Ishikawa (cell line): ENCODE measurements around the gene MAFF.

Experiments used
- CEBPB ChIP-seq: IDR thresholded peaks from 2 replicates; pipeline ENCODE4 v1.6.1; 2012
- CREB1 ChIP-seq: IDR thresholded peaks from 2 replicates; pipeline ENCODE4 v1.6.1; 2012; ENCODE audit warnings: low read depth
- EGR1 ChIP-seq: IDR thresholded peaks from 2 replicates; pipeline ENCODE4 v1.6.1; 2012
- EP300 ChIP-seq: IDR thresholded peaks from 2 replicates; pipeline ENCODE4 v1.6.1; 2012; ENCODE audit warnings: borderline replicate concordance
- FOXM1 ChIP-seq: IDR thresholded peaks from 2 replicates; pipeline ENCODE4 v1.6.1; 2012; ENCODE audit warnings: low read depth, borderline replicate concordance
- MAX ChIP-seq: IDR thresholded peaks from 2 replicates; pipeline ENCODE4 v1.6.1; 2012
- NFIC ChIP-seq: IDR thresholded peaks from 2 replicates; pipeline ENCODE4 v1.6.1; 2012
- RAD21 ChIP-seq: IDR thresholded peaks from 2 replicates; pipeline ENCODE4 v1.6.1; 2012; ENCODE audit warnings: low read depth
- REST ChIP-seq: IDR thresholded peaks from 2 replicates; pipeline ENCODE4 v1.6.1; 2012; ENCODE audit warnings: low read depth, mild to moderate bottlenecking
- TAF1 ChIP-seq: IDR thresholded peaks from 2 replicates; pipeline ENCODE4 v1.6.1; 2012; ENCODE audit warnings: low read depth, mild to moderate bottlenecking
- TCF12 ChIP-seq: IDR thresholded peaks from 2 replicates; pipeline ENCODE4 v1.6.1; 2012; ENCODE audit warnings: low read depth
- TEAD4 ChIP-seq: IDR thresholded peaks from 2 replicates; pipeline ENCODE4 v1.6.1; 2012
- USF1 ChIP-seq: IDR thresholded peaks from 2 replicates; pipeline ENCODE4 v1.6.1; 2012
- YY1 ChIP-seq: IDR thresholded peaks from 2 replicates; pipeline ENCODE4 v1.6.1; 2012; ENCODE audit warnings: low read depth
- ZBTB7A ChIP-seq: IDR thresholded peaks from 2 replicates; pipeline ENCODE4 v1.6.1; 2012; ENCODE audit warnings: low read depth

Gene MAFF

GRCh38 chr22:38255697-38256096 lies 53.9 kb downstream of the MAFF start:
- TF ChIP-seq RAD21 (no peak), YY1 (no peak), EGR1 (no peak), MAX (no peak), NFIC (no peak), FOXM1 (no peak), ZBTB7A (no peak), TCF12 (no peak), TAF1 (no peak)

GRCh38 chr22:38257181-38257580 lies 55.4 kb downstream of the MAFF start:
- TF ChIP-seq RAD21 = no peak
- no peak for TF ChIP-seq USF1

GRCh38 chr22:38257650-38258250 lies 56.0 kb downstream of the MAFF start:
- no peak for TF ChIP-seq TCF12

GRCh38 chr22:38258895-38259294 lies 57.1 kb downstream of the MAFF start:
- TF ChIP-seq CEBPB (no peak), MAX (no peak)

GRCh38 chr22:38259370-38259769 lies 57.6 kb downstream of the MAFF start:
- no peak for TF ChIP-seq TEAD4
- TF ChIP-seq MAX = no peak

- TF ChIP-seq TAF1 (no peak), RAD21 (no peak), EP300 (no peak), TCF12 (no peak), TEAD4 (no peak), MAX (no peak), EGR1 (no peak), YY1 (no peak), USF1 (no peak), CEBPB (no peak)
These were observed 59.2 kb downstream of the MAFF start for GRCh38 chr22:38260761-38261681.

GRCh38 chr22:38262051-38262795 lies 60.4 kb downstream of the MAFF start:
- TF ChIP-seq TAF1 (no peak), MAX (no peak), RAD21 (peak; percentile 55), TEAD4 (no peak)

- TF ChIP-seq RAD21 = no peak
- TF ChIP-seq TEAD4 = no peak
- TF ChIP-seq TAF1 = no peak
- TF ChIP-seq NFIC = no peak
- TF ChIP-seq FOXM1 = no peak
- no peak for TF ChIP-seq MAX
- TF ChIP-seq EP300 = no peak
- no peak for TF ChIP-seq USF1
- TF ChIP-seq CREB1 = no peak
- TF ChIP-seq EGR1 = no peak
- TF ChIP-seq CEBPB = no peak
- no peak for TF ChIP-seq REST
- TF ChIP-seq ZBTB7A = no peak
- TF ChIP-seq YY1 = no peak
- no peak for TF ChIP-seq TCF12
These were observed 62.6 kb downstream of the MAFF start for GRCh38 chr22:38264322-38264843.
